T-cell (primary cell): ENCODE data around the gene AMIGO3. TPM values are rescaled to one million over a fixed set of nuclear protein-coding genes. Genes with fewer than 3 reads are reported as not detected.
"Not testable (repeated sequence)": the region's sequence is repeated elsewhere in the genome, so short reads cannot be mapped to it uniquely, and the experiment has no call there.

Experiments used
- ATAC-seq, 4 experiments: fragments of 200-7000 bp in 3 of 4; fragments of 150-1000 bp in 1 of 4; cut with Tn5 transposase; replicated peaks in 1 of 4; 1 replicate in 3 of 4; 2 replicates in 1 of 4; pipeline ENCODE4 v1.10.0; 2021; ENCODE audit warnings: moderate library complexity in 3 of 4, mild to moderate bottlenecking in 2 of 4, moderate number of reproducible peaks in 1 of 4
- CTCF ChIA-PET, 2 donors: fragments of 300-600 bp; sonication (Branson Sonifier 250); formaldehyde crosslinking; loops; one replicate each; lab custom pipeline; 2022; ENCODE audit warnings: antibody characterized with exemption in 2 of 2; lab: Charles Lee
- POLR2A ChIA-PET, 2 donors: fragments of 300-600 bp; sonication (Branson Sonifier 250); formaldehyde crosslinking; loops; one replicate each; lab custom pipeline; 2022; ENCODE audit warnings: antibody characterized with exemption in 2 of 2; lab: Charles Lee
- DNase-seq, 35 experiments: peaks; one replicate each; pipeline versions ENCODE4 v3.0.0 to v3.0.0-alpha.2; 2013 to 2023
- H3K27ac ChIP-seq: one replicate; pipeline ENCODE4 v1.5.1; 2013; ENCODE audit warnings: low read length
- H3K27me3 ChIP-seq, 2 experiments: replicated peaks in 1 of 2; 1 replicate in 1 of 2; 2 replicates in 1 of 2; pipeline versions ENCODE4 v1.6.1 to v1.7.0; 2013; ENCODE audit warnings: low read length in 1 of 2, mixed read lengths in 1 of 2; ENCODE audit not compliant: control insufficient read depth in 2 of 2, insufficient read depth in 2 of 2; ENCODE audit errors: extremely low read depth in 1 of 2
- H3K36me3 ChIP-seq, 2 donors: 1 replicate in 1 of 2; 2 replicates in 1 of 2; pipeline versions ENCODE4 v1.6.1 to v1.7.0; 2013; ENCODE audit warnings: low read length in 1 of 2; ENCODE audit not compliant: control insufficient read depth in 2 of 2, insufficient read depth in 1 of 2; ENCODE audit errors: extremely low read depth in 1 of 2
- H3K4me1 ChIP-seq, 2 experiments: 1 replicate in 1 of 2; 2 replicates in 1 of 2; pipeline versions ENCODE4 v1.6.1 to v1.7.0; 2013; ENCODE audit warnings: low read length in 2 of 2, mixed read lengths in 1 of 2; ENCODE audit not compliant: insufficient read depth in 2 of 2, control insufficient read depth in 1 of 2; ENCODE audit errors: extremely low read depth in 1 of 2
- H3K4me3 ChIP-seq, 2 donors: 1 replicate in 1 of 2; 2 replicates in 1 of 2; pipeline versions ENCODE4 v1.5.1 to v1.7.0; 2013; ENCODE audit warnings: mild to moderate bottlenecking in 2 of 2, low read length in 1 of 2, moderate library complexity in 1 of 2; ENCODE audit not compliant: control insufficient read depth in 1 of 2; ENCODE audit errors: extremely low read depth in 1 of 2
- H3K9me3 ChIP-seq: 2 replicates; pipeline ENCODE4 v1.7.0; 2013
- H3K27ac Mint-ChIP-seq, 2 donors: one replicate each; pipeline ENCODE4 v1.8.0; 2020 to 2021; ENCODE audit warnings: mild to moderate bottlenecking in 2 of 2, mixed read lengths in 2 of 2
- H3K27me3 Mint-ChIP-seq, 2 donors: one replicate each; pipeline ENCODE4 v1.8.0; 2021 to 2022; ENCODE audit warnings: mixed read lengths in 2 of 2
- H3K36me3 Mint-ChIP-seq: one replicate; pipeline ENCODE4 v1.8.0; 2021; ENCODE audit warnings: mixed read lengths
- H3K4me1 Mint-ChIP-seq, 3 donors: one replicate each; pipeline ENCODE4 v1.8.0; 2020 to 2022; ENCODE audit warnings: mixed read lengths in 3 of 3, mild to moderate bottlenecking in 1 of 3
- H3K4me3 Mint-ChIP-seq, 3 donors: one replicate each; pipeline ENCODE4 v1.8.0; 2020 to 2022; ENCODE audit warnings: mild to moderate bottlenecking in 3 of 3, mixed read lengths in 3 of 3, moderate library complexity in 3 of 3
- H3K9me3 Mint-ChIP-seq, 3 donors: one replicate each; pipeline ENCODE4 v1.8.0; 2020 to 2022; ENCODE audit warnings: mixed read lengths in 3 of 3
- WGBS: methylation state at CpG from one replicate; pipeline ENCODE4 v1.1.5; 2013; ENCODE audit warnings: missing lambda C conversion rate; ENCODE audit not compliant: insufficient coverage; 5-methylcytosine and 5-hydroxymethylcytosine counted together
- total RNA-seq, 35 experiments: library from RNA in 6 of 35; stranded (reverse) in 6 of 35; fragments of 120-200 nt in 1 of 35; gene quantifications; one replicate each; pipeline versions ENCODE4 v1.2.1 to v1.2.4 and lab custom pipeline; 2013 to 2026

The AMIGO3 gene
- total RNA-seq, 5 donors from 2014 or later (not counting 1 experiment from before 2014, with no cell fraction given): 0.20 to 1.4 (median 0.26) TPM; not detected in 2

GRCh38 chr3:49695350-49696015 is 24.0 kb downstream of the AMIGO3 start:
- H3K27me3 ChIP-seq, H3K27me3 Mint-ChIP-seq, H3K4me3 Mint-ChIP-seq, H3K9me3 Mint-ChIP-seq, H3K27ac ChIP-seq, H3K4me3 ChIP-seq, H3K9me3 ChIP-seq, ATAC-seq, H3K36me3 Mint-ChIP-seq, H3K27ac Mint-ChIP-seq, DNase-seq, POLR2A ChIA-PET: not testable (repeated sequence)
- Histone ChIP-seq H3K4me1 (peaks cover 2 to 12% of the 10 kb centered on the region in 2 experiments), H3K36me3 (peaks cover 11 to 30% of the 10 kb centered on the region in 2 donors)
- 80% methylated on average over 2 of the region's 4 CpGs for WGBS
- H3K4me1 Mint-ChIP-seq: peaks cover 22 to 33% (median 25%) of the 10 kb centered on the region in 3 donors
- CTCF ChIA-PET: interaction anchor here in 1 of 2 donors (0.6 kb wide), 1 partner anchor 23 kb away, joined by 10 read pairs; no protein-coding TSS in a partner anchor

GRCh38 chr3:49694409-49695070 is 24.9 kb downstream of the AMIGO3 start:
- H3K36me3 Mint-ChIP-seq, CTCF ChIA-PET, H3K4me3 ChIP-seq, H3K27ac Mint-ChIP-seq, H3K9me3 ChIP-seq, H3K9me3 Mint-ChIP-seq, H3K27me3 Mint-ChIP-seq, H3K4me3 Mint-ChIP-seq, ATAC-seq, H3K27me3 ChIP-seq, DNase-seq, POLR2A ChIA-PET, H3K27ac ChIP-seq: not testable (repeated sequence)
- 77% methylated on average over 3 of the region's 6 CpGs for WGBS
- H3K4me1 Mint-ChIP-seq: peaks cover 30 to 42% (median 32%) of the 10 kb centered on the region in 3 donors
- Histone ChIP-seq H3K4me1 (peaks cover 6 to 21% of the 10 kb centered on the region in 2 experiments), H3K36me3 (peaks cover 11 to 21% of the 10 kb centered on the region in 2 donors)

GRCh38 chr3:49691481-49691880 is 28.0 kb downstream of the AMIGO3 start:
- peaks cover 42 to 55% (median 52%) of the 10 kb centered on the region in 3 donors for H3K4me1 Mint-ChIP-seq
- Histone ChIP-seq H3K27me3 (peaks cover 0 to 12% of the 10 kb centered on the region in 2 experiments), H3K4me1 (peaks cover 6 to 41% of the 10 kb centered on the region in 2 experiments)
- POLR2A ChIA-PET, H3K36me3 Mint-ChIP-seq, H3K27me3 Mint-ChIP-seq, ATAC-seq, H3K27ac Mint-ChIP-seq, H3K36me3 ChIP-seq, DNase-seq, H3K9me3 ChIP-seq, CTCF ChIA-PET, H3K9me3 Mint-ChIP-seq, H3K27ac ChIP-seq, H3K4me3 ChIP-seq: not testable (repeated sequence)
- H3K4me3 Mint-ChIP-seq: peak overlapping the region; percentile 93 to 97 (median 96)
- 96% methylated on average over 3 of the region's 3 CpGs for WGBS

GRCh38 chr3:49690856-49691255 is 28.6 kb downstream of the AMIGO3 start:
- H3K36me3 ChIP-seq, H3K9me3 ChIP-seq, H3K27ac ChIP-seq, H3K4me3 ChIP-seq, H3K9me3 Mint-ChIP-seq, H3K27me3 Mint-ChIP-seq, H3K36me3 Mint-ChIP-seq, CTCF ChIA-PET, ATAC-seq, DNase-seq, POLR2A ChIA-PET: not testable (repeated sequence)
- Mint-ChIP-seq H3K27ac (peak overlapping the region; percentile 46 to 97), H3K4me3 (peak overlapping the region; percentile 93 to 97 (median 96)), H3K4me1 (peaks cover 44 to 55% (median 54%) of the 10 kb centered on the region in 3 donors)
- Histone ChIP-seq H3K27me3 (peaks cover 0 to 17% of the 10 kb centered on the region in 2 experiments), H3K4me1 (peaks cover 6 to 48% of the 10 kb centered on the region in 2 experiments)
- WGBS: 89% methylated on average over 3 of the region's 3 CpGs

GRCh38 chr3:49689908-49690624 is 29.4 kb downstream of the AMIGO3 start:
- Mint-ChIP-seq H3K27ac (peak overlapping the region; percentile 94 to 97), H3K4me1 (peaks cover 45 to 57% (median 55%) of the 10 kb centered on the region in 3 donors), H3K4me3 (peak overlapping the region; percentile 93 to 97 (median 96))
- H3K27me3 ChIP-seq: peaks cover 0 to 20% of the 10 kb centered on the region in 2 experiments
- ATAC-seq, H3K36me3 Mint-ChIP-seq, DNase-seq, H3K36me3 ChIP-seq, H3K27me3 Mint-ChIP-seq, POLR2A ChIA-PET, H3K9me3 ChIP-seq, H3K9me3 Mint-ChIP-seq: not testable (repeated sequence)
- 11% methylated on average over 11 of the region's 16 CpGs for WGBS
- H3K27ac ChIP-seq: peak overlapping the region; percentile 38
- H3K4me1 ChIP-seq: peaks cover 6 to 52% of the 10 kb centered on the region in 2 experiments
- peak overlapping the region; percentile 94 to 99 for H3K4me3 ChIP-seq
- CTCF ChIA-PET: interaction anchor here in 1 of 2 donors (0.5 kb wide), 1 partner anchor 88 kb away, joined by 4 read pairs; no protein-coding TSS in a partner anchor
